Upper lobe of right lung (tissue), 1 donor: ENCODE data around the gene HIVEP3. TPM values are rescaled to one million over a fixed set of nuclear protein-coding genes. Genes with fewer than 3 reads are reported as not detected.
A peak's percentile ranks its signal among the peaks of the same experiment; 100 is the strongest.

Source experiments
- ATAC-seq: fragments of 200-7000 bp; cut with Tn5 transposase; one replicate; pipeline ENCODE4 v1.9.1; 2020; ENCODE audit warnings: mild to moderate bottlenecking, moderate library complexity
- DNase-seq: peaks from one replicate; pipeline ENCODE4 v3.0.0-alpha.2; 2020
- H3K27ac ChIP-seq: fragments of 200-600 bp; one replicate; pipeline ENCODE4 v1.8.0; 2022
- H3K27me3 ChIP-seq: fragments of 200-600 bp; one replicate; pipeline ENCODE4 v1.8.0; 2022; ENCODE audit warnings: mild to moderate bottlenecking
- H3K36me3 ChIP-seq: fragments of 200-600 bp; one replicate; pipeline ENCODE4 v1.8.0; 2022
- H3K4me1 ChIP-seq: fragments of 200-600 bp; one replicate; pipeline ENCODE4 v1.8.0; 2022
- H3K4me3 ChIP-seq: fragments of 200-600 bp; one replicate; pipeline ENCODE4 v1.8.0; 2022; ENCODE audit warnings: mild to moderate bottlenecking
- H3K9me3 ChIP-seq: fragments of 200-600 bp; one replicate; pipeline ENCODE4 v1.8.0; 2022
- intact Hi-C: fragments of 100-400 bp; cut with DNase I; formaldehyde crosslinking; loops from one replicate; pipeline ENCODE4 v1.11.0; 2022
- total RNA-seq: library from RNA; stranded (reverse); fragmentation: NEBNext Ultra II Directional; extraction: Animal tissue kit (Norgen Biotek cat#: 25700); gene quantifications from one replicate; pipeline ENCODE4 v1.2.1, GENCODE V29; 2021
- TF ChIP-seq, protein P1 (sequence below): fragments of 200-600 bp; IDR thresholded peaks from one replicate; pipeline ENCODE4 v1.8.0; 2022; ENCODE audit warnings: antibody characterized with exemption
- donor health status: DM: no; HTN: yes; CAD: no; lungs with severe emphysema.

HIVEP3 gene
- total RNA-seq, 1 donor from 2014 or later = 16.6 TPM

DNA sequence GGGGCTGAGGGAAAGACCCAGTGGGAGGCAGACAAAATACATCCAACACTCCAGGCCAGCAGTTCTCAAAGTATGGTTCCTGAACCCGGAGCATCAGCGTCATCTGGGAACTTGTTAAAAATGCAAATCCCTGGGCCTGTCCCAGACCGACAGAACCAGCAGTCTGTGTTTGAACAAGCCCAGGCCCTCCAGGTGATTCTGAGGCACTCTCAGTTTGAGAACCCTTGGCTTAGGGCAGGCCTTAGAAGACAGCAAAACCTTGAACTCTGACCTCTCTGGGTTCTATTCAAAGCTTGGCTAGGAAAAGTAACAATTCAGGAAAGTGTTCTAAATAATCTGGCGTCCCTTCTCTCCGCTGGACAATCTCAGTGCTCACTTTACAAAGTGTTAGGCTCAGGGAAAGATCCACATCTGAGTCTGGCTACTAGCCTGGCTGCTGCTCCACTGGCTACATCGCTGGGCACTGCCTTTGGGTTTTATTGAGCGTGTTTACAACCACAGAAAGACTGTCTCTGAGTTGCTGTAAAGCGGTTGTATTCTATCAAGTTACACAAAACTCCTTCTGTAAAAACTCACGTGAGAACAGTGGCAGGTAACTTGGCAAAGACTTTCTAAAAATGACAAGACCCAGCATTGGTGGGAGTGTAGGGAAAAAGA lies 166.1 kb downstream of the HIVEP3 start:
- no peaks in the 10 kb centered on the region for H3K27me3 ChIP-seq
- TF ChIP-seq, protein P1, sequence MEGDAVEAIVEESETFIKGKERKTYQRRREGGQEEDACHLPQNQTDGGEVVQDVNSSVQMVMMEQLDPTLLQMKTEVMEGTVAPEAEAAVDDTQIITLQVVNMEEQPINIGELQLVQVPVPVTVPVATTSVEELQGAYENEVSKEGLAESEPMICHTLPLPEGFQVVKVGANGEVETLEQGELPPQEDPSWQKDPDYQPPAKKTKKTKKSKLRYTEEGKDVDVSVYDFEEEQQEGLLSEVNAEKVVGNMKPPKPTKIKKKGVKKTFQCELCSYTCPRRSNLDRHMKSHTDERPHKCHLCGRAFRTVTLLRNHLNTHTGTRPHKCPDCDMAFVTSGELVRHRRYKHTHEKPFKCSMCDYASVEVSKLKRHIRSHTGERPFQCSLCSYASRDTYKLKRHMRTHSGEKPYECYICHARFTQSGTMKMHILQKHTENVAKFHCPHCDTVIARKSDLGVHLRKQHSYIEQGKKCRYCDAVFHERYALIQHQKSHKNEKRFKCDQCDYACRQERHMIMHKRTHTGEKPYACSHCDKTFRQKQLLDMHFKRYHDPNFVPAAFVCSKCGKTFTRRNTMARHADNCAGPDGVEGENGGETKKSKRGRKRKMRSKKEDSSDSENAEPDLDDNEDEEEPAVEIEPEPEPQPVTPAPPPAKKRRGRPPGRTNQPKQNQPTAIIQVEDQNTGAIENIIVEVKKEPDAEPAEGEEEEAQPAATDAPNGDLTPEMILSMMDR = no peak
- no peaks in the 10 kb centered on the region for H3K9me3 ChIP-seq
- no peak for ATAC-seq
- H3K36me3 ChIP-seq = no peaks in the 10 kb centered on the region
- intact Hi-C loops = no loop called here
- peaks cover 8% of the 10 kb centered on the region for H3K4me1 ChIP-seq
- no peak overlapping the region for H3K4me3 ChIP-seq
- no peak overlapping the region for H3K27ac ChIP-seq
- DNase-seq = no peak

DNA sequence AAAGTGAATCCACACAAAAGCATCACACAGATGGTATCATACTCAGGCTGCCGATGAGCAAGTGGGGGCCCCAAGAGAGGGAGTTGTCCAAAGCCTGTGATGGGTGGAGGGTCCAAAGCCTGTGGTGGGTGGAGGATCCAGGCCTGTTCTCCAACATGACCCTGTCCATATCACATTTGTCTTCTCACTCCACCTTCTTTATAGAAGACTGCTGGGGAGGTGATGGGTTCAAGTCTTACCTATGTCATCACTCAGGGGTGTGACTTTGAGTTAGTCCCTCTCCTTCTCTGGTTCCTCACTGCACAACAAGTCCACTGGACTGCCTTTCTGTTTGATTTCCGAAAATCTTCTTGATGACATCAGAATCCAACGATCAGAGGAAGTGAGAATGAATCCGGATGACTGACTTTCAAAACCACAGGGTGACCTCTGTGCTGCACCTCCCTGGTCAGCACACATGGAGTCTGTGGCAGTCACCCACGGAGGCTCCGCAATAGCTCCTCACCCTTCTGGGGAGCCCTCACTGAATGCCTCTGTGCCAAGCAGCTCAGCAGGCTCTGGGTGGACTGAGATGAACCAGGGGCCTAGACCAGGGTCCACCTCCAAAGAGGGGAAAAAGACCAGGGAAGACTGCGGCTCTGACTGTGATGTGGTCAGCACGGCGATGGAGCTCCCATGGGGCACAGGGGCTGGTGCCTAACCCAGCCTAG lies 166.8 kb downstream of the HIVEP3 start:
- Histone ChIP-seq H3K9me3 (no peaks in the 10 kb centered on the region), H3K36me3 (no peaks in the 10 kb centered on the region), H3K27ac (no peak overlapping the region), H3K4me3 (no peak overlapping the region), H3K4me1 (peaks cover 8% of the 10 kb centered on the region), H3K27me3 (no peaks in the 10 kb centered on the region)
- intact Hi-C loops = no loop called here
- ATAC-seq (peak; percentile 91), DNase-seq (peak; percentile 71)
- TF ChIP-seq, protein P1 = no peak

DNA sequence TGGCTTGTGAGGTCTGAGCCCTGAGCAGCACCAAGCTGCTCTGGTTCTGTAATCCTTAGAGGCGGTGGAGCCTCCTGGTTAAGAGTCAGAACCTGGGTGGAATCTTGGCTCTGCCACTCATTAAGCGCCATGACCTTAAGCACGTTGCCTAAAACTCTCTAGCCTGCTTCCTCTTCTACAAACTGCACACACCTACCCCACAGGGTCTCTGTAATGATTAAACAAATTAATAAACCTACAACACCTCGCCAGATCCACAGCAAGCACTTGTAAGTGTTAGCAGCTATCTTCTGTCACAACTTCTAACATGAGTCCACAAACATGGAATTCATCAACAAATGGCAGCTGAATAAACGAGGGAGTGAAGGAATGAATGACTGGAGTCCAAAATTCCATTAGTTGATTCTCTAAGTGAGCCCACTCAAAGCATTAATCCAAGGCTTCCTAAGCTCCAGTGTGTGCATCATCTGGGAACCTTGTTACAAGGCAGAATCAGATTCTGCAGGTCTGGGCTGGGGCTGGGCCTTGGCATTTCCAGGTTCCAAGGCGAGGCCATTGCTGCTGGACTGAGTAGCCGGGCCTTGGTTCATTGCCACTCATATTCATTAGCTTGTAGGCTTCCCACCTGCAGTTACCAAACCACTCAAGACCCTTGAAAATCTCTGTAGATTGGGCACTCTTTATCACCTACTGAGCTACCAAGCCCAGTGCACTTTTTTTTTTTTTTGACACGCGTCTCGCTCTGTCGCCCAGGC lies 168.6 kb downstream of the HIVEP3 start:
- Histone ChIP-seq H3K27me3 (no peaks in the 10 kb centered on the region), H3K9me3 (no peaks in the 10 kb centered on the region), H3K4me1 (peaks cover 8% of the 10 kb centered on the region), H3K36me3 (no peaks in the 10 kb centered on the region), H3K4me3 (no peak overlapping the region), H3K27ac (no peak overlapping the region)
- intact Hi-C loops = no loop called here
- ATAC-seq (no peak), DNase-seq (no peak)
- TF ChIP-seq, protein P1 = no peak

DNA sequence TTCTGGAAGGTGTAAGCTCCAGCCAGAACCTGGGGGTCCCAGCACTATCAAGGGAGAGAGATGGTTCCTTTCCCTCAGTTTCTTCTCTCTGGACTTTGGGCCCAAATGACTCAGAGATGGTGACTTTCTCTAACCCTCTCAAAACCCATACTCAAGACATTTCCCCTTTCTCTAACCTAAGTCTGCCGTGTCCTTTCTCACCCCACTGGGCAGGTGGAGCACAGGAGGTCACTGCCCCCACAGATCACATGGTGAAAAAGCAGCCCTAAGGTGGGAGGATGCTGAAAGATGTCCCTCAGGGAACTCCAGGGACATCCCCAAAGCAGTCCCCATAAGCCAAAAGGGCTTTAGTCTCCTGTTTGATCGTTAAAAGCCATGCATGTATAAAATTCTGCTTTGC lies 173.7 kb downstream of the HIVEP3 start:
- Histone ChIP-seq H3K4me3 (no peak overlapping the region), H3K4me1 (peaks cover 13% of the 10 kb centered on the region), H3K36me3 (no peaks in the 10 kb centered on the region), H3K27ac (no peak overlapping the region), H3K27me3 (no peaks in the 10 kb centered on the region), H3K9me3 (no peaks in the 10 kb centered on the region)
- no peak for DNase-seq
- no peak for ATAC-seq
- TF ChIP-seq, protein P1 = no peak
- intact Hi-C loops = no loop called here

DNA sequence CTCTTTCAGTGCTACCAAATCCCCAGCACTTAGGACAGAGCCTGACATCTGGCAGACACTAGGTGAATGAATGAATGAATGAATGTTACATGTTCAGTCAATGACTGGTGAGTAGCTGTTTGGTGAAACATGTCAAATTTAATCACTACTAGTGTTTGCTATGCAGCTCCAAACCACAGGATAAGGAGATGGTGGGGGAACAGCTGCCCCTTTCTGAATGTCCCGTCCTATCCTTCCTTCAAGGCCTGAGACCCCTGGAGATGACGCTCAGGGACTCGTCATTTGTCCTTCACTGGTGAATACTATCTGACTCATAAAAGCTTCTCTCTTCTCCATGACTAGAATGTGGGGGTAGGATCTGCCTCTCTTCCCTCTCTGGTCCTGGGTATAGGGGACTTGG lies 175.4 kb downstream of the HIVEP3 start:
- Histone ChIP-seq H3K27me3 (no peaks in the 10 kb centered on the region), H3K27ac (no peak overlapping the region), H3K4me1 (peaks cover 29% of the 10 kb centered on the region), H3K9me3 (no peaks in the 10 kb centered on the region), H3K36me3 (no peaks in the 10 kb centered on the region), H3K4me3 (no peak overlapping the region)
- no peak for ATAC-seq
- TF ChIP-seq, protein P1 = no peak
- DNase-seq = no peak
- intact Hi-C loops = no loop called here
